PC-9 (cell line): ENCODE data around the gene GRIP2. TPM values are rescaled to one million over a fixed set of nuclear protein-coding genes. Genes with fewer than 3 reads are reported as not detected.

Experiments used
- BruUV-seq: library from RNA; stranded (reverse); fragments of 400-500 nt; replicated peaks from 2 replicates; lab custom pipeline; 2021; lab: Mats Ljungman, UMichigan
- CTCF ChIA-PET: fragments of 300-600 bp; sonication (Branson Sonifier 250); formaldehyde crosslinking; loops from one replicate; lab custom pipeline; 2022; ENCODE audit warnings: antibody characterized with exemption; lab: Charles Lee
- POLR2A ChIA-PET: fragments of 300-600 bp; sonication (Branson Sonifier 250); formaldehyde crosslinking; loops from one replicate; lab custom pipeline; 2022; ENCODE audit warnings: antibody characterized with exemption; ENCODE audit not compliant: unreplicated experiment; lab: Charles Lee
- DNase-seq, 2 experiments: peaks; one replicate each; pipeline versions ENCODE4 v3.0.0 to v3.0.0-alpha.2; 2015 to 2022; ENCODE audit warnings: mixed read lengths in 1 of 2
- H2AFZ ChIP-seq: fragments of 200-600 bp; sonication (generic); 2 replicates; pipeline ENCODE4 v1.8.1; 2017; ENCODE audit warnings: antibody characterized with exemption
- H3F3A ChIP-seq: fragments of 200-600 bp; sonication (generic); 2 replicates; pipeline ENCODE4 v1.8.1; 2017; ENCODE audit warnings: antibody characterized with exemption, mild to moderate bottlenecking, low read depth; ENCODE audit not compliant: insufficient read depth
- H3K27ac ChIP-seq: fragments of 200-600 bp; sonication (generic); 2 replicates; pipeline ENCODE4 v1.6.1; 2016; ENCODE audit warnings: mixed run types
- H3K27me3 ChIP-seq: fragments of 200-600 bp; sonication (generic); 2 replicates; pipeline ENCODE4 v1.6.1; 2016; ENCODE audit warnings: low read depth, mixed run types; ENCODE audit not compliant: insufficient read depth
- H3K36me3 ChIP-seq: fragments of 200-600 bp; sonication (generic); 2 replicates; pipeline ENCODE4 v1.6.1; 2016; ENCODE audit warnings: low read depth, mixed run types
- H3K4me1 ChIP-seq: fragments of 200-600 bp; sonication (generic); replicated peaks from 2 replicates; pipeline ENCODE4 v1.6.1; 2016; ENCODE audit warnings: mixed run types; ENCODE audit not compliant: insufficient read depth
- H3K4me2 ChIP-seq: fragments of 200-600 bp; sonication (generic); 2 replicates; pipeline ENCODE4 v1.6.1; 2017; ENCODE audit warnings: mixed run types
- H3K4me3 ChIP-seq: fragments of 200-600 bp; sonication (generic); 2 replicates; pipeline ENCODE4 v1.6.1; 2016; ENCODE audit warnings: mixed run types
- H3K79me2 ChIP-seq: fragments of 200-600 bp; sonication (generic); 2 replicates; pipeline ENCODE4 v1.6.1; 2017; ENCODE audit warnings: low read depth, mixed run types
- H3K9me2 ChIP-seq: fragments of 200-600 bp; sonication (generic); 2 replicates; pipeline ENCODE4 v1.8.1; 2017; ENCODE audit warnings: mild to moderate bottlenecking; ENCODE audit not compliant: insufficient read depth
- H3K9me3 ChIP-seq: fragments of 200-600 bp; sonication (generic); 2 replicates; pipeline ENCODE4 v1.8.1; 2016; ENCODE audit warnings: low read depth; ENCODE audit not compliant: insufficient read depth
- H4K20me1 ChIP-seq: fragments of 200-600 bp; sonication (generic); 2 replicates; pipeline ENCODE4 v1.8.1; 2017; ENCODE audit not compliant: insufficient read depth
- EZH2 ChIP-seq: fragments of 200-600 bp; sonication (generic); IDR thresholded peaks from 2 replicates; pipeline ENCODE4 v1.8.0; 2017; ENCODE audit warnings: antibody characterized with exemption, low read depth
- intact Hi-C: fragments of 100-400 bp; cut with micrococcal nuclease; formaldehyde crosslinking; loops from one replicate; pipeline ENCODE4 v1.10.0; 2022; ENCODE audit not compliant: unreplicated experiment
- total RNA-seq: library from RNA; stranded (reverse); gene quantifications from 2 replicates; pipeline ENCODE4 v1.2.3, GENCODE V29; 2021
- TF ChIP-seq, protein P1 (sequence below): fragments of 200-600 bp; sonication (generic); conservative IDR thresholded peaks from 2 replicates; pipeline ENCODE4 v1.6.1; 2017; ENCODE audit warnings: mixed run types, antibody characterized with exemption, mild to moderate bottlenecking, moderate library complexity

GRIP2 gene
- total RNA-seq, 1 experiment from 2014 or later = not detected

DNA sequence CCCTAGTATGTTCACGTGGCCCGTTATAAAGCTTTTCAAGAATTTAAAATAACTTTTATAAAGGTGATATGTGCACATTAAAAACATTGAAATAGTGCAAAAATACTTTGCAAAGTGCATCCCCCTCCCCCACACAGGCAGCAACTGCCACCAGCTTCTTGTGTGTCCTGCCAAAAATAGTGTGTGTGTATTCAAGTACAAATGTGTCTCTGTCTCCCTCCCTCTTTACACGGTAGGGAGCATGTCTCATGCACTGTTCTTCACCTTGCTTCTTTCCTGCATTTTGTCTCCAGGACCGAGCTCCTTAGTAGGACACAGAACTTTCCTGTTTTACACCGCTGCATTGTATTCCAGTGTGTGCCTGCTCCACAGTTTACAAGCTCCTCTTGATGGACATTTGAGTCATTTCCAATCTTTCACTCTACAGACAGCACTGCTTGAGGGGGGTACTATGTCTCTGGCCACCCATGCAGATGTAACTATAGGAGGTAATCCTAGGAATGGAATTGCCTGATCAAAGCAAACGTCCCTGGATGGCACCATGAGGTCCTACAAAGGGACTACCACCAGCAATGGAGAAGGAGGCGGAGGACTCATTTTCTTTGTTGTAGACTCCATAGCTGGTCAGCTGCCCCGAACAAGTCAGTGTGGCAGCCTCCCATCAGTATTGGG is 85.4 kb downstream of the GRIP2 start:
- peaks cover 7% of the 10 kb centered on the region; the same call in 1 of the 2 replicates for H3K79me2 ChIP-seq
- POLR2A ChIA-PET = no interaction called here
- H3K4me2 ChIP-seq = no peak overlapping the region
- no peak overlapping the region for H3K27ac ChIP-seq
- H3K9me3 ChIP-seq = no peaks in the 10 kb centered on the region
- CTCF ChIA-PET = no interaction called here
- no peaks in the 10 kb centered on the region for H3K9me2 ChIP-seq
- peaks cover 57% of the 10 kb centered on the region for H3F3A ChIP-seq
- no peak overlapping the region for H3K4me3 ChIP-seq
- H4K20me1 ChIP-seq = peaks cover 8% of the 10 kb centered on the region
- no peak overlapping the region for H2AFZ ChIP-seq
- peaks cover 48% of the 10 kb centered on the region for H3K36me3 ChIP-seq
- H3K27me3 ChIP-seq = no peaks in the 10 kb centered on the region
- no TSS peak for BruUV-seq
- no peak for DNase-seq
- peaks cover 29% of the 10 kb centered on the region for H3K4me1 ChIP-seq
- TF ChIP-seq EZH2 = no peak
- intact Hi-C loops = loop anchor here (5.0 kb wide), 1 partner anchor 47 kb away; no protein-coding TSS in a partner anchor

- H3K36me3 ChIP-seq = peaks cover 45% of the 10 kb centered on the region
- H3K4me1 ChIP-seq = peaks cover 29% of the 10 kb centered on the region
- peaks cover 63% of the 10 kb centered on the region for H3F3A ChIP-seq
- intact Hi-C loops = loop anchor here (2.0 to 5.0 kb wide), 2 partner anchors 21 to 47 kb away; no protein-coding TSS in a partner anchor
- no peaks in the 10 kb centered on the region for H3K27me3 ChIP-seq
- H4K20me1 ChIP-seq = peaks cover 11% of the 10 kb centered on the region
- TF ChIP-seq, protein P1, sequence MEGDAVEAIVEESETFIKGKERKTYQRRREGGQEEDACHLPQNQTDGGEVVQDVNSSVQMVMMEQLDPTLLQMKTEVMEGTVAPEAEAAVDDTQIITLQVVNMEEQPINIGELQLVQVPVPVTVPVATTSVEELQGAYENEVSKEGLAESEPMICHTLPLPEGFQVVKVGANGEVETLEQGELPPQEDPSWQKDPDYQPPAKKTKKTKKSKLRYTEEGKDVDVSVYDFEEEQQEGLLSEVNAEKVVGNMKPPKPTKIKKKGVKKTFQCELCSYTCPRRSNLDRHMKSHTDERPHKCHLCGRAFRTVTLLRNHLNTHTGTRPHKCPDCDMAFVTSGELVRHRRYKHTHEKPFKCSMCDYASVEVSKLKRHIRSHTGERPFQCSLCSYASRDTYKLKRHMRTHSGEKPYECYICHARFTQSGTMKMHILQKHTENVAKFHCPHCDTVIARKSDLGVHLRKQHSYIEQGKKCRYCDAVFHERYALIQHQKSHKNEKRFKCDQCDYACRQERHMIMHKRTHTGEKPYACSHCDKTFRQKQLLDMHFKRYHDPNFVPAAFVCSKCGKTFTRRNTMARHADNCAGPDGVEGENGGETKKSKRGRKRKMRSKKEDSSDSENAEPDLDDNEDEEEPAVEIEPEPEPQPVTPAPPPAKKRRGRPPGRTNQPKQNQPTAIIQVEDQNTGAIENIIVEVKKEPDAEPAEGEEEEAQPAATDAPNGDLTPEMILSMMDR = no peak
- no peak for TF ChIP-seq EZH2
- H3K9me2 ChIP-seq = no peaks in the 10 kb centered on the region
- peak overlapping the region; percentile 72 for H3K27ac ChIP-seq
- no peak overlapping the region for H3K4me3 ChIP-seq
- POLR2A ChIA-PET = no interaction called here
- CTCF ChIA-PET = no interaction called here
- H3K4me2 ChIP-seq = no peak overlapping the region
- no TSS peak for BruUV-seq
- peaks cover 7% of the 10 kb centered on the region; the same call in 1 of the 2 replicates for H3K79me2 ChIP-seq
- H3K9me3 ChIP-seq = no peaks in the 10 kb centered on the region
- no peak for DNase-seq
- no peak overlapping the region for H2AFZ ChIP-seq
Measured at GRCh38 chr3:14453876-14454638, 86.1 kb downstream of the GRIP2 start.

GRCh38 chr3:14452740-14453710 is 87.1 kb downstream of the GRIP2 start:
- no peak for TF ChIP-seq EZH2
- TF ChIP-seq, protein P1 = 0 out of 2 replicates have a peak, but pooled peaks have one; percentile 13
- Histone ChIP-seq H3K36me3 (peaks cover 47% of the 10 kb centered on the region), H3K4me3 (no peak overlapping the region), H3K4me1 (peaks cover 29% of the 10 kb centered on the region), H3K4me2 (peak overlapping the region; percentile 55), H3F3A (peaks cover 66% of the 10 kb centered on the region), H3K27ac (peak overlapping the region; percentile 72), H3K9me3 (no peaks in the 10 kb centered on the region), H4K20me1 (peaks cover 15% of the 10 kb centered on the region), H2AFZ (no peak overlapping the region), H3K27me3 (no peaks in the 10 kb centered on the region), H3K9me2 (no peaks in the 10 kb centered on the region), H3K79me2 (peaks cover 7% of the 10 kb centered on the region; the same call in 1 of the 2 replicates)
- DNase-seq = peak; percentile 71 to 85
- ChIA-PET CTCF (interaction anchor here (1.1 kb wide), 1 partner anchor 15 kb away, joined by 5 read pairs; no protein-coding TSS in a partner anchor), POLR2A (interaction anchor here (0.5 to 0.6 kb wide), 2 partner anchors 54 to 78 kb away, joined by 3 to 4 read pairs; no protein-coding TSS in a partner anchor)
- intact Hi-C loops = loop anchor here (2.0 to 5.0 kb wide), 2 partner anchors 20 to 46 kb away; no protein-coding TSS in a partner anchor
- no TSS peak for BruUV-seq
